OCI-LY1 (cell line): ENCODE measurements around the gene CLVS2.

Source experiments
- H2AFZ ChIP-seq: fragments of 200-600 bp; sonication (generic), shearing (Covaris generic); 2 replicates; pipeline ENCODE4 v1.6.0; 2014; ENCODE audit warnings: antibody characterized with exemption, mild to moderate bottlenecking, low read length
- H3F3A ChIP-seq: fragments of 200-600 bp; sonication (generic), shearing (Covaris generic); 2 replicates; pipeline ENCODE4 v1.6.0; 2014; ENCODE audit warnings: mild to moderate bottlenecking, antibody characterized with exemption, low read length, moderate library complexity; ENCODE audit not compliant: insufficient read depth
- H3K27ac ChIP-seq: fragments of 200-600 bp; sonication (generic); 2 replicates; pipeline ENCODE4 v1.5.1; 2014; ENCODE audit warnings: low read length, mixed run types, mild to moderate bottlenecking, low read depth; ENCODE audit not compliant: poor library complexity, severe bottlenecking
- H3K27me3 ChIP-seq: fragments of 200-600 bp; sonication (generic); 2 replicates; pipeline ENCODE4 v1.6.0; 2014; ENCODE audit warnings: antibody characterized with exemption, mild to moderate bottlenecking, low read length, moderate library complexity; ENCODE audit not compliant: insufficient read depth
- H3K36me3 ChIP-seq: fragments of 200-600 bp; sonication (generic); 2 replicates; pipeline ENCODE4 v1.6.1; 2014; ENCODE audit warnings: mild to moderate bottlenecking, antibody characterized with exemption, low read length, moderate library complexity, mixed read lengths; ENCODE audit not compliant: insufficient read depth
- H3K4me1 ChIP-seq: fragments of 200-600 bp; sonication (generic); 2 replicates; pipeline ENCODE4 v1.5.1; 2014; ENCODE audit warnings: mild to moderate bottlenecking, low read length, moderate library complexity; ENCODE audit not compliant: insufficient read depth, severe bottlenecking
- H3K4me2 ChIP-seq: fragments of 200-600 bp; sonication (generic), shearing (Covaris generic); 2 replicates; pipeline ENCODE4 v1.6.1; 2014; ENCODE audit warnings: low read length
- H3K4me3 ChIP-seq: fragments of 200-600 bp; sonication (generic); 2 replicates; pipeline ENCODE4 v1.5.1; 2014; ENCODE audit warnings: low read length, low read depth, mild to moderate bottlenecking, mixed read lengths; ENCODE audit not compliant: poor library complexity, severe bottlenecking
- H3K79me2 ChIP-seq: fragments of 200-600 bp; shearing (Covaris generic); 2 replicates; pipeline ENCODE4 v1.6.1; 2016; ENCODE audit warnings: mixed run types, low read length, mixed read lengths; ENCODE audit not compliant: insufficient read depth
- H3K9ac ChIP-seq: fragments of 200-600 bp; sonication (generic), shearing (Covaris generic); 2 replicates; pipeline ENCODE4 v1.6.1; 2014; ENCODE audit warnings: mild to moderate bottlenecking, low read length, mixed read lengths
- H3K9me2 ChIP-seq: fragments of 200-600 bp; sonication (generic), shearing (Covaris generic); 2 replicates; pipeline ENCODE4 v1.6.1; 2014; ENCODE audit warnings: low read depth, mild to moderate bottlenecking, low read length, mixed read lengths
- H3K9me3 ChIP-seq: fragments of 200-600 bp; shearing (Covaris generic); 2 replicates; pipeline ENCODE4 v1.6.1; 2014; ENCODE audit warnings: low read length, mixed read lengths
- H4K20me1 ChIP-seq: fragments of 200-600 bp; sonication (generic), shearing (Covaris generic); 2 replicates; pipeline ENCODE4 v1.6.0; 2016; ENCODE audit warnings: mild to moderate bottlenecking, low read length; ENCODE audit not compliant: insufficient read depth
- EZH2 ChIP-seq: fragments of 200-600 bp; sonication (generic), shearing (Covaris generic); IDR thresholded peaks from 2 replicates; pipeline ENCODE4 v1.8.0; 2017; ENCODE audit warnings: borderline replicate concordance, mixed run types, mild to moderate bottlenecking, antibody characterized with exemption, low read length, moderate library complexity, mixed read lengths
- TF ChIP-seq, protein P1 (sequence below): fragments of 200-600 bp; sonication (generic), shearing (Covaris generic); IDR thresholded peaks from 2 replicates; pipeline ENCODE4 v1.5.1; 2017; ENCODE audit warnings: mild to moderate bottlenecking, antibody characterized with exemption, low read length, moderate library complexity, mixed read lengths

The CLVS2 gene

DNA sequence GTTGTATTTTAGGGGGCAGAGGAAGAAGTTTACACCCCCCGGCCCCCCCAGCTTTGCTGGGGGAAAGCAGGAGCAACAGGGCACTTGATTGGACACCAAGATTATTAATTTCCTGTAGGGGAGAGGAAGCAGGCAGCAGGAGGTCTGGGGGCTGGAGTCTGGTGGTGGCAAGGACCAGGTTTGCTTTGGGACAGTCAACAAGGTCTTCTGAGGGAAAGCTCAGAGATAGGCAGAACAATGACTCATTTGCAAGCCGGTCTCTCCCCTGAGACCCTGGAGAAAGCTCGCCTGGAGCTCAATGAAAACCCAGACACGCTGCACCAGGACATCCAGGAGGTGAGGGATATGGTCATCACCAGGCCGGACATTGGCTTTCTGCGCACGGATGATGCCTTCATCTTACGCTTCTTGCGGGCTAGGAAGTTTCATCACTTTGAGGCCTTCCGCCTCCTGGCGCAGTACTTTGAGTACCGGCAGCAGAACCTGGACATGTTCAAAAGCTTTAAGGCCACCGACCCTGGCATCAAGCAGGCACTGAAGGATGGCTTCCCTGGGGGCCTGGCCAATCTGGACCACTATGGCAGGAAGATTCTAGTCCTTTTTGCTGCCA, 1.6 kb downstream of the CLVS2 start:
- H3K36me3 ChIP-seq, result no peaks in the 10 kb centered on the region
- H3K4me3 ChIP-seq, result no peak overlapping the region
- no peak overlapping the region for H2AFZ ChIP-seq
- no peaks in the 10 kb centered on the region for H3F3A ChIP-seq
- H3K27me3 ChIP-seq, result no peaks in the 10 kb centered on the region
- no peaks in the 10 kb centered on the region for H3K79me2 ChIP-seq
- no peak overlapping the region for H3K27ac ChIP-seq
- H3K9ac ChIP-seq, result no peak overlapping the region
- no peaks in the 10 kb centered on the region for H3K9me3 ChIP-seq
- H3K4me2 ChIP-seq, result no peak overlapping the region
- no peak for TF ChIP-seq EZH2
- TF ChIP-seq, protein P1, sequence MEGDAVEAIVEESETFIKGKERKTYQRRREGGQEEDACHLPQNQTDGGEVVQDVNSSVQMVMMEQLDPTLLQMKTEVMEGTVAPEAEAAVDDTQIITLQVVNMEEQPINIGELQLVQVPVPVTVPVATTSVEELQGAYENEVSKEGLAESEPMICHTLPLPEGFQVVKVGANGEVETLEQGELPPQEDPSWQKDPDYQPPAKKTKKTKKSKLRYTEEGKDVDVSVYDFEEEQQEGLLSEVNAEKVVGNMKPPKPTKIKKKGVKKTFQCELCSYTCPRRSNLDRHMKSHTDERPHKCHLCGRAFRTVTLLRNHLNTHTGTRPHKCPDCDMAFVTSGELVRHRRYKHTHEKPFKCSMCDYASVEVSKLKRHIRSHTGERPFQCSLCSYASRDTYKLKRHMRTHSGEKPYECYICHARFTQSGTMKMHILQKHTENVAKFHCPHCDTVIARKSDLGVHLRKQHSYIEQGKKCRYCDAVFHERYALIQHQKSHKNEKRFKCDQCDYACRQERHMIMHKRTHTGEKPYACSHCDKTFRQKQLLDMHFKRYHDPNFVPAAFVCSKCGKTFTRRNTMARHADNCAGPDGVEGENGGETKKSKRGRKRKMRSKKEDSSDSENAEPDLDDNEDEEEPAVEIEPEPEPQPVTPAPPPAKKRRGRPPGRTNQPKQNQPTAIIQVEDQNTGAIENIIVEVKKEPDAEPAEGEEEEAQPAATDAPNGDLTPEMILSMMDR, result no peak
- no peaks in the 10 kb centered on the region for H3K9me2 ChIP-seq
- no peaks in the 10 kb centered on the region for H3K4me1 ChIP-seq
- H4K20me1 ChIP-seq, result no peaks in the 10 kb centered on the region

DNA sequence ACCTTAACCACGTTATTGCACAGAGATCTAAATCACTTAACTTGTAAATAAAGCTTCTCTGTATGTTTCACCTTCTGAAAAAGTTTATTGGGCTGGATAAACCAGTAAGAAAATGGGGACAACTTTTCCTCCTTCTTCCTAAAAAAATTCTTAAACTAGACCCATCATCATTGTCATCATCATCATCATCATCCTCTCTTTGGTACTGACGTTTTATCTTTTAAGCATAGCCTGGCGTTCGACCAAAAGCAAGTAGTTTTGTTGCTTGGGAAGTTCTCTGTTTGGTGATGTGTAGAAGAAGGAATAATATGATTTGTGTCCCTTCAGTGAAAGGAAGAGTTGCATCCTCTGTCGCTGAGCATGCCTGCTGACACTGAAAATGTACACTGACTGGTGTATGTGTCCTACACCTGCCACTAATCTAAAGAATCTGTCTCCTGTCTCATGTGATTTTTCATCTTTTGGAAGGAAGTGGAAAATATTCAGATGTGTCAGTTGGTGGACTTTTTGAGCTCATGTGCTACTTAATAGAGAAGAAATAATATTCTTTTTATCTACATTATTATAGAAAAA, 2.5 kb downstream of the CLVS2 start:
- Histone ChIP-seq H3K9me3 (no peaks in the 10 kb centered on the region), H3K4me3 (no peak overlapping the region), H3K79me2 (no peaks in the 10 kb centered on the region), H3K9me2 (no peaks in the 10 kb centered on the region), H3K4me2 (no peak overlapping the region), H3K9ac (no peak overlapping the region), H2AFZ (no peak overlapping the region), H3K4me1 (no peaks in the 10 kb centered on the region), H4K20me1 (no peaks in the 10 kb centered on the region), H3K36me3 (no peaks in the 10 kb centered on the region), H3F3A (no peaks in the 10 kb centered on the region), H3K27ac (no peak overlapping the region), H3K27me3 (no peaks in the 10 kb centered on the region)
- TF ChIP-seq, protein P1, result no peak
- TF ChIP-seq EZH2, result no peak

DNA sequence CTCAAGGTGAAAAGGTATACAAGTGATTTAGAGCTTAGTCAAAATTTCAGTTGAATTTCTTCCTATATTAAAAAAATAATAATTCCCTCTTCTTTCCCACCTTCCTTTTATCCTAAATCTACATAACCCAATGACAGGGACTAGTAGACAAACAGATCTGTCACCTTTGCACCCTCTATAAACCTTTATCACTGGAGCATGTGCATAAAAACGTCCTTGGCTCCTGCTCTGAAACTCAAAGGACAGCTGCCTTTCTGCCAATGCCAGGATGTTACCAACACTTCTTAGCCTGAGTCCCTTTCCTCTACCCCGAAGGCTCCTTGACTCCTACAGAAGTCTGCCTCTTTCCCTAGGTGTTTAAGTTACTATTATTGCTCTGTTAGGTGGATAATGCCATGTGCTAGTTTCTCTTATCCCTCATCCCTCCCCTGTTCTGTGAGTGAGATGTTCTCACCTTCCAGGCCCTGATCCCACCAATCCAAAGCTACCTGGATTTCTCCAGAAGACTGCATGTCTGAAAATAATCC, 4.3 kb downstream of the CLVS2 start:
- no peak overlapping the region for H2AFZ ChIP-seq
- H3K4me3 ChIP-seq, result no peak overlapping the region
- TF ChIP-seq, protein P1, result no peak
- TF ChIP-seq EZH2, result no peak
- no peaks in the 10 kb centered on the region for H3K9me2 ChIP-seq
- H3K4me1 ChIP-seq, result no peaks in the 10 kb centered on the region
- H3F3A ChIP-seq, result no peaks in the 10 kb centered on the region
- no peaks in the 10 kb centered on the region for H3K9me3 ChIP-seq
- H3K79me2 ChIP-seq, result no peaks in the 10 kb centered on the region
- H3K27ac ChIP-seq, result no peak overlapping the region
- H3K27me3 ChIP-seq, result no peaks in the 10 kb centered on the region
- no peak overlapping the region for H3K9ac ChIP-seq
- H4K20me1 ChIP-seq, result no peaks in the 10 kb centered on the region
- no peak overlapping the region for H3K4me2 ChIP-seq
- no peaks in the 10 kb centered on the region for H3K36me3 ChIP-seq
